GM12865 (cell line): ENCODE measurements around the gene CCDC184.

Source experiments
- DNase-seq: peaks from one replicate; pipeline ENCODE4 v3.0.0; 2010; ENCODE audit warnings: low read depth
- H3K4me3 ChIP-seq: 2 replicates; pipeline ENCODE4 v1.5.1; 2011; ENCODE audit warnings: mild to moderate bottlenecking, low read depth, low read length, control low read depth
- CTCF ChIP-seq: IDR thresholded peaks from 2 replicates; pipeline ENCODE4 v1.5.1; 2011; ENCODE audit warnings: low read length, control low read depth, low read depth, inconsistent platforms; ENCODE audit not compliant: insufficient read depth; ENCODE audit errors: missing control alignments

Gene CCDC184

GRCh38 chr12:48165089-48165981, 18.1 kb upstream of the CCDC184 start:
- peak; percentile 82 for DNase-seq
- no peak overlapping the region for H3K4me3 ChIP-seq
- TF ChIP-seq CTCF: peak; percentile 89

GRCh38 chr12:48169011-48169410, 14.4 kb upstream of the CCDC184 start:
- DNase-seq: no peak
- no peak overlapping the region for H3K4me3 ChIP-seq
- no peak for TF ChIP-seq CTCF

DNA sequence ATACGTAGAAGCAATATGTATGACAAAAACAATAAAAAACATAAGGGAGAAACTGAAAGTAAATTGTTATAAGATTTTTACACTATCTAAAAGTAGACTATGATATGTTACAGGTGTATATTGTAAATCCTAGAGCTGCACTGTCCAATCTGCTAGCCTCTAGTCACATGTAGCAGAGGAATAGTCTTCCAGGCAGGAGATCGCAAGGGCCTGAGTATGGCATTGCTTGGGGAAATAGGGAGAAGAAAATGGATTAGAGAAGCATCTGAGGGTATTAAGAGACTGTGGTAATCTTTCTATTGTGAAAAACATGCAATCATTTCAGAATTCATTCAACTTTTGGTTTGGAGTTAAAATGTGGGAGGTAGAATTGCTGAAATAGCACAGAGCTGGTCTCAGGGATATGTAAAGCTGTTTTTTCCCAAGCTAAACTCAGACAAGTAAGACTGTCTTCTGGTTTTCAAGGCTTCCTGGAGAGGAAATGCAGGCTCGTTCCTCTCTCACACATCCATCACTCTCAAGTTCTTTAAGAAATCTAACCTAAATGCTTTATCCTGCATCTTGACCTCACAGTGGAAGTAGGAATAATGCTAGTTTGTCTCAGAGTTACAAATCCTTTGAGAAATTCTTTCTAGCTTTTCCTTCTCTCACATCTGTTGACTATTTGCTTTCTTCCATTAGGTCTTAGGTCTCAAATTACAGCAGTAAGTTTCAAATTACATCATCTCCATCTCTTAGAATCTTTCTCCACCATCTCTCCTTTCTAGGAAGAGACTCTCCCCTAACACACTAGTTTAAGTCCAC, 7.6 kb upstream of the CCDC184 start:
- no peak overlapping the region for H3K4me3 ChIP-seq
- no peak for TF ChIP-seq CTCF
- no peak for DNase-seq

GRCh38 chr12:48176417-48176751, 7.1 kb upstream of the CCDC184 start:
- no peak overlapping the region for H3K4me3 ChIP-seq
- no peak for TF ChIP-seq CTCF
- no peak for DNase-seq

DNA sequence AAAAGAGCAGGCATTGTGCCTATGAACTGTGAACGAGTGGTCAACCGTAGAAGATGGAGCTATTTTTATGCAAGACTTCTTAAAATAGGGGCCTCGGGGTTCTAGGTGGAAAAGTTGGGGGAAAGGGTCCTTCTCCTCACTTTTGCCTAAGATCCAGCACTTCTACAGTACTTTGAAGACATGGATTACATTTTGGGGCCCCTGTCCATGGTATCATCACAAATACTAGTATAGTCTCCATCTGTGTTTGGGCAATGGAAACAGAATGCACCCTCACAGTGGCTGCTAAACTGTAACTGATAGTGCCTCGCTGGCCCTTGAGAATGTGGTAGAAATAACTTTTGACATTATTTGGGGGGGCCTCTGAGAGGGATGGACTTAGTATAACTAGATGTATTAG, 5.5 kb upstream of the CCDC184 start:
- no peak overlapping the region for H3K4me3 ChIP-seq
- TF ChIP-seq CTCF: no peak
- DNase-seq: no peak

DNA sequence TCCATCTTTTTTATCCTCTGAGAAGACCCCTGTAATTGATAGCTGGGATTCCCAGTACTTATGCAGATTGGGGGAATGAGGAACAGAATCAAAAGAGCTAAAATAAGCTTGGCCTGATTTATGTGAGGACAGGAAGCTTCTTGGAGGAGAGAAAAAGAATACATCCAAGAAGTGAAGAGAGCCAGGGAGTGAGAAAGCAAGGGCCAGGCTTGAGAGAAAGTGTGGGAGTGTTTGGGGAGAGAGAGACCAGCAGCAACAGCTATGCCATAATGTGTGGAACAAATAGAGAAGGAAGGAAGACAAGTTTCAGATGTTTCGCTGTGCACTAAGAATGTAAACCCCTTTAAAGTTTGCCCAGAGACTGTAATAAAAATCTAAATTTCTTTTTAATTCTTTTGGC, 4.0 kb upstream of the CCDC184 start:
- no peak for TF ChIP-seq CTCF
- H3K4me3 ChIP-seq: no peak overlapping the region
- DNase-seq: no peak
